ENCODE results near the gene MICAL2. TPM values are rescaled to one million over a fixed set of nuclear protein-coding genes. Genes with fewer than 3 reads are reported as not detected.
"Not testable (repeated sequence)": the region's sequence is repeated elsewhere in the genome, so short reads cannot be mapped to it uniquely, and the experiment has no call there.

The MICAL2 gene
- polyA plus RNA-seq, 4 donors: 15.9 to 41.1 (median 25.6) TPM

GRCh38 chr11:12143461-12144258 lies 33.3 kb downstream of the MICAL2 start:
- no peaks in the 10 kb centered on the region for H3K27me3 ChIP-seq (ENCODE audit: control insufficient read depth in 3 of 3, insufficient read depth in 3 of 3, low read length in 3 of 3)
- FAIRE-seq (no peak), DNase-seq (peak; percentile 88 to 92)
- H3K36me3 ChIP-seq (ENCODE audit: control insufficient read depth in 3 of 3, insufficient read depth in 2 of 3, low read depth in 1 of 3, low read length in 3 of 3): peaks cover 0 to 9% (median 0%) of the 10 kb centered on the region in 3 donors
- H3K4me1 ChIP-seq (ENCODE audit: control insufficient read depth in 3 of 3, insufficient read depth in 2 of 3, low read depth in 1 of 3, low read length in 2 of 3): peaks cover 14 to 49% (median 25%) of the 10 kb centered on the region in 3 donors
- no peaks in the 10 kb centered on the region for H3K9me3 ChIP-seq (ENCODE audit: control insufficient read depth in 2 of 2, insufficient read depth in 1 of 2, low read depth in 1 of 2, low read length in 1 of 2)
- no peak overlapping the region for H3K4me3 ChIP-seq (ENCODE audit: low read depth in 1 of 3, low read length in 3 of 3)
- peak overlapping the region; percentile 57 to 86 (median 66) for H3K27ac ChIP-seq (ENCODE audit: low read depth in 1 of 3, low read length in 2 of 3)
- 45 to 61% (median 49%) methylated on average over 7 of the region's 7 CpGs for WGBS, 3 donors

GRCh38 chr11:12144330-12145174 lies 34.2 kb downstream of the MICAL2 start:
- DNase-seq: peak in 1 of 2 donors; percentile 45
- WGBS, 3 donors: 67 to 80% (median 73%) methylated on average over 11 of the region's 11 CpGs

GRCh38 chr11:12146678-12147077 lies 36.3 kb downstream of the MICAL2 start:
- DNase-seq; H3K27me3 ChIP-seq (ENCODE audit: control insufficient read depth in 3 of 3, insufficient read depth in 3 of 3, low read length in 3 of 3); H3K9me3 ChIP-seq (ENCODE audit: control insufficient read depth in 2 of 2, insufficient read depth in 1 of 2, low read depth in 1 of 2, low read length in 1 of 2); H3K4me3 ChIP-seq (ENCODE audit: low read depth in 1 of 3, low read length in 3 of 3); H3K27ac ChIP-seq (ENCODE audit: low read depth in 1 of 3, low read length in 2 of 3); FAIRE-seq; H3K36me3 ChIP-seq (ENCODE audit: control insufficient read depth in 3 of 3, insufficient read depth in 2 of 3, low read depth in 1 of 3, low read length in 3 of 3): not testable (repeated sequence)
- H3K4me1 ChIP-seq (ENCODE audit: control insufficient read depth in 3 of 3, insufficient read depth in 2 of 3, low read depth in 1 of 3, low read length in 2 of 3): peaks cover 14 to 44% (median 16%) of the 10 kb centered on the region in 3 donors
- WGBS, 3 donors: 59 to 80% (median 70%) methylated on average over 2 to 3 of the region's 3 CpGs

More at GRCh38 chr11:12144330-12145174, 34.2 kb downstream of the MICAL2 start:
- Histone ChIP-seq H3K4me3 (ENCODE audit: low read depth in 1 of 3, low read length in 3 of 3) (no peak overlapping the region), H3K27me3 (ENCODE audit: control insufficient read depth in 3 of 3, insufficient read depth in 3 of 3, low read length in 3 of 3) (no peaks in the 10 kb centered on the region), H3K4me1 (ENCODE audit: control insufficient read depth in 3 of 3, insufficient read depth in 2 of 3, low read depth in 1 of 3, low read length in 2 of 3) (peaks cover 14 to 55% (median 25%) of the 10 kb centered on the region in 3 donors), H3K9me3 (ENCODE audit: control insufficient read depth in 2 of 2, insufficient read depth in 1 of 2, low read depth in 1 of 2, low read length in 1 of 2) (no peaks in the 10 kb centered on the region), H3K36me3 (ENCODE audit: control insufficient read depth in 3 of 3, insufficient read depth in 2 of 3, low read depth in 1 of 3, low read length in 3 of 3) (peaks cover 0 to 2% (median 0%) of the 10 kb centered on the region in 3 donors), H3K27ac (ENCODE audit: low read depth in 1 of 3, low read length in 2 of 3) (peak overlapping the region; percentile 66 to 86 (median 71))
- FAIRE-seq: no peak

- H3K4me1 ChIP-seq (ENCODE audit: control insufficient read depth in 3 of 3, insufficient read depth in 2 of 3, low read depth in 1 of 3, low read length in 2 of 3): peaks cover 12 to 32% (median 13%) of the 10 kb centered on the region in 3 donors
- no peak for FAIRE-seq
- H3K36me3 ChIP-seq (ENCODE audit: control insufficient read depth in 3 of 3, insufficient read depth in 2 of 3, low read depth in 1 of 3, low read length in 3 of 3): peaks cover 0 to 3% (median 0%) of the 10 kb centered on the region in 3 donors
- no peak overlapping the region for H3K27ac ChIP-seq (ENCODE audit: low read depth in 1 of 3, low read length in 2 of 3)
- WGBS, 3 donors: 73 to 93% (median 90%) methylated on average over 5 of the region's 5 CpGs
- no peaks in the 10 kb centered on the region for H3K27me3 ChIP-seq (ENCODE audit: control insufficient read depth in 3 of 3, insufficient read depth in 3 of 3, low read length in 3 of 3)
- no peak overlapping the region for H3K4me3 ChIP-seq (ENCODE audit: low read depth in 1 of 3, low read length in 3 of 3)
- no peak for DNase-seq
- H3K9me3 ChIP-seq (ENCODE audit: control insufficient read depth in 2 of 2, insufficient read depth in 1 of 2, low read depth in 1 of 2, low read length in 1 of 2): no peaks in the 10 kb centered on the region
Observed at GRCh38 chr11:12147827-12148226, 37.4 kb downstream of the MICAL2 start.

- no peaks in the 10 kb centered on the region for H3K9me3 ChIP-seq (ENCODE audit: control insufficient read depth in 2 of 2, insufficient read depth in 1 of 2, low read depth in 1 of 2, low read length in 1 of 2)
- DNase-seq: no peak
- no peak overlapping the region for H3K27ac ChIP-seq (ENCODE audit: low read depth in 1 of 3, low read length in 2 of 3)
- H3K4me1 ChIP-seq (ENCODE audit: control insufficient read depth in 3 of 3, insufficient read depth in 2 of 3, low read depth in 1 of 3, low read length in 2 of 3): peaks cover 6 to 26% (median 9%) of the 10 kb centered on the region in 3 donors
- H3K36me3 ChIP-seq (ENCODE audit: control insufficient read depth in 3 of 3, insufficient read depth in 2 of 3, low read depth in 1 of 3, low read length in 3 of 3): peaks cover 0 to 6% (median 0%) of the 10 kb centered on the region in 3 donors
- no peaks in the 10 kb centered on the region for H3K27me3 ChIP-seq (ENCODE audit: control insufficient read depth in 3 of 3, insufficient read depth in 3 of 3, low read length in 3 of 3)
- FAIRE-seq: no peak
- H3K4me3 ChIP-seq (ENCODE audit: low read depth in 1 of 3, low read length in 3 of 3): no peak overlapping the region
- WGBS, 3 donors: 87 to 90% (median 89%) methylated on average over 3 of the region's 3 CpGs
Observed at GRCh38 chr11:12148466-12148865, 38.1 kb downstream of the MICAL2 start.

- peaks cover 5 to 22% (median 7%) of the 10 kb centered on the region in 3 donors for H3K4me1 ChIP-seq (ENCODE audit: control insufficient read depth in 3 of 3, insufficient read depth in 2 of 3, low read depth in 1 of 3, low read length in 2 of 3)
- no peak for FAIRE-seq
- H3K27me3 ChIP-seq (ENCODE audit: control insufficient read depth in 3 of 3, insufficient read depth in 3 of 3, low read length in 3 of 3): no peaks in the 10 kb centered on the region
- peaks cover under 1 to 8% (median 3%) of the 10 kb centered on the region in 3 donors for H3K36me3 ChIP-seq (ENCODE audit: control insufficient read depth in 3 of 3, insufficient read depth in 2 of 3, low read depth in 1 of 3, low read length in 3 of 3)
- no peaks in the 10 kb centered on the region for H3K9me3 ChIP-seq (ENCODE audit: control insufficient read depth in 2 of 2, insufficient read depth in 1 of 2, low read depth in 1 of 2, low read length in 1 of 2)
- WGBS, 3 donors: 81 to 85% (median 84%) methylated on average over 4 of the region's 4 CpGs
- H3K4me3 ChIP-seq (ENCODE audit: low read depth in 1 of 3, low read length in 3 of 3): no peak overlapping the region
- H3K27ac ChIP-seq (ENCODE audit: low read depth in 1 of 3, low read length in 2 of 3): no peak overlapping the region
- no peak for DNase-seq
Observed at GRCh38 chr11:12148882-12149281, 38.5 kb downstream of the MICAL2 start.

GRCh38 chr11:12149672-12150225 lies 39.4 kb downstream of the MICAL2 start:
- no peaks in the 10 kb centered on the region for H3K27me3 ChIP-seq (ENCODE audit: control insufficient read depth in 3 of 3, insufficient read depth in 3 of 3, low read length in 3 of 3)
- no peak overlapping the region for H3K4me3 ChIP-seq (ENCODE audit: low read depth in 1 of 3, low read length in 3 of 3)
- WGBS, 3 donors: 71 to 84% (median 73%) methylated on average over 6 of the region's 6 CpGs
- DNase-seq: no peak
- H3K9me3 ChIP-seq (ENCODE audit: control insufficient read depth in 2 of 2, insufficient read depth in 1 of 2, low read depth in 1 of 2, low read length in 1 of 2): no peaks in the 10 kb centered on the region
- H3K4me1 ChIP-seq (ENCODE audit: control insufficient read depth in 3 of 3, insufficient read depth in 2 of 3, low read depth in 1 of 3, low read length in 2 of 3): peaks cover 0 to 13% (median under 1%) of the 10 kb centered on the region in 3 donors
- FAIRE-seq: no peak
- peaks cover 3 to 12% (median 5%) of the 10 kb centered on the region in 3 donors for H3K36me3 ChIP-seq (ENCODE audit: control insufficient read depth in 3 of 3, insufficient read depth in 2 of 3, low read depth in 1 of 3, low read length in 3 of 3)
- H3K27ac ChIP-seq (ENCODE audit: low read depth in 1 of 3, low read length in 2 of 3): no peak overlapping the region

- Histone ChIP-seq H3K9me3 (ENCODE audit: control insufficient read depth in 2 of 2, insufficient read depth in 1 of 2, low read depth in 1 of 2, low read length in 1 of 2) (no peaks in the 10 kb centered on the region), H3K27ac (ENCODE audit: low read depth in 1 of 3, low read length in 2 of 3) (no peak overlapping the region), H3K4me3 (ENCODE audit: low read depth in 1 of 3, low read length in 3 of 3) (no peak overlapping the region), H3K27me3 (ENCODE audit: control insufficient read depth in 3 of 3, insufficient read depth in 3 of 3, low read length in 3 of 3) (no peaks in the 10 kb centered on the region), H3K4me1 (ENCODE audit: control insufficient read depth in 3 of 3, insufficient read depth in 2 of 3, low read depth in 1 of 3, low read length in 2 of 3) (peaks cover 0 to 7% (median 0%) of the 10 kb centered on the region in 3 donors), H3K36me3 (ENCODE audit: control insufficient read depth in 3 of 3, insufficient read depth in 2 of 3, low read depth in 1 of 3, low read length in 3 of 3) (peaks cover 3 to 18% (median 5%) of the 10 kb centered on the region in 3 donors)
- WGBS, 3 donors: 77 to 84% (median 81%) methylated on average over 10 of the region's 10 CpGs
- DNase-seq (no peak), FAIRE-seq (no peak)
Observed at GRCh38 chr11:12150831-12151382, 40.5 kb downstream of the MICAL2 start.
